H9 (cell line): Measurements from ENCODE around the gene PLPP7. TPM values are rescaled to one million over a fixed set of nuclear protein-coding genes. Genes with fewer than 3 reads are reported as not detected.

Experiments used
- DNase-seq: peaks from one replicate; pipeline ENCODE4 v3.0.0-alpha.2; 2017
- H2AFZ ChIP-seq: one replicate; pipeline ENCODE4 v1.6.1; 2013; ENCODE audit warnings: mild to moderate bottlenecking, low read length, control low read depth, moderate library complexity
- H2AK5ac ChIP-seq: 2 replicates; pipeline ENCODE4 v1.6.1; 2013; ENCODE audit warnings: low read length, control low read depth, mixed read lengths; ENCODE audit not compliant: insufficient read length
- H2BK120ac ChIP-seq: one replicate; pipeline ENCODE4 v1.6.1; 2013; ENCODE audit warnings: low read depth, mild to moderate bottlenecking, low read length, control low read depth, inconsistent platforms; ENCODE audit not compliant: poor library complexity, severe bottlenecking
- H2BK12ac ChIP-seq: 2 replicates; pipeline ENCODE4 v1.6.1; 2013; ENCODE audit warnings: low read length, control low read depth, mixed read lengths, low read depth; ENCODE audit not compliant: insufficient read length
- H2BK15ac ChIP-seq: 2 replicates; pipeline ENCODE4 v1.6.1; 2013; ENCODE audit warnings: low read depth, low read length, control low read depth
- H2BK20ac ChIP-seq: one replicate; pipeline ENCODE4 v1.6.1; 2013; ENCODE audit warnings: low read depth, mild to moderate bottlenecking, low read length, control low read depth, inconsistent platforms; ENCODE audit not compliant: poor library complexity, severe bottlenecking
- H2BK5ac ChIP-seq: 2 replicates; pipeline ENCODE4 v1.6.1; 2013; ENCODE audit warnings: low read length, control low read depth, mixed read lengths; ENCODE audit not compliant: insufficient read length
- H3K14ac ChIP-seq: 2 replicates; pipeline ENCODE4 v1.6.1; 2013; ENCODE audit warnings: low read length, control low read depth; ENCODE audit not compliant: insufficient read depth
- H3K18ac ChIP-seq: 2 replicates; pipeline ENCODE4 v1.6.1; 2013; ENCODE audit warnings: low read depth, mild to moderate bottlenecking, mixed read lengths, low read length, control low read depth; ENCODE audit not compliant: insufficient read length
- H3K23ac ChIP-seq: 2 replicates; pipeline ENCODE4 v1.6.1; 2013; ENCODE audit warnings: low read length, control low read depth, mixed read lengths, low read depth; ENCODE audit not compliant: insufficient read length
- H3K23me2 ChIP-seq: 2 replicates; pipeline ENCODE4 v1.6.1; 2013; ENCODE audit warnings: low read depth, mild to moderate bottlenecking, mixed read lengths, low read length, control low read depth; ENCODE audit not compliant: insufficient read length, poor library complexity, severe bottlenecking
- H3K27ac ChIP-seq: 2 replicates; pipeline ENCODE4 v1.5.1; 2013; ENCODE audit warnings: low read length, control low read depth, mixed read lengths, low read depth; ENCODE audit not compliant: insufficient read length
- H3K27me3 ChIP-seq: 2 replicates; pipeline ENCODE4 v1.6.1; 2013; ENCODE audit warnings: low read length, control low read depth, inconsistent platforms; ENCODE audit not compliant: insufficient read depth
- H3K4ac ChIP-seq: 2 replicates; pipeline ENCODE4 v1.6.1; 2013; ENCODE audit warnings: low read depth, mild to moderate bottlenecking, control low read depth, inconsistent platforms, low read length, moderate library complexity
- H3K4me1 ChIP-seq: 2 replicates; pipeline ENCODE4 v1.6.1; 2013; ENCODE audit warnings: low read length, control low read depth, inconsistent platforms; ENCODE audit not compliant: insufficient read depth
- H3K4me2 ChIP-seq: 2 replicates; pipeline ENCODE4 v1.6.1; 2013; ENCODE audit warnings: low read length, control low read depth, mixed read lengths; ENCODE audit not compliant: insufficient read length, insufficient read depth
- H3K56ac ChIP-seq: 2 replicates; pipeline ENCODE4 v1.6.1; 2013; ENCODE audit warnings: low read depth, mild to moderate bottlenecking, mixed read lengths, low read length, control low read depth; ENCODE audit not compliant: insufficient read length
- H3K79me1 ChIP-seq: 2 replicates; pipeline ENCODE4 v1.6.1; 2013; ENCODE audit warnings: low read depth, mild to moderate bottlenecking, moderate library complexity, low read length, control low read depth, inconsistent platforms; ENCODE audit not compliant: insufficient read depth, poor library complexity, severe bottlenecking
- H3K79me2 ChIP-seq: 2 replicates; pipeline ENCODE4 v1.6.1; 2013; ENCODE audit warnings: low read length, control low read depth, inconsistent platforms; ENCODE audit not compliant: insufficient read depth
- H3K9ac ChIP-seq: 2 replicates; pipeline ENCODE4 v1.6.1; 2013; ENCODE audit warnings: low read length, control low read depth, mixed read lengths; ENCODE audit not compliant: insufficient read length; ENCODE audit errors: extremely low read depth
- H3K9me3 ChIP-seq: one replicate; pipeline ENCODE4 v1.6.1; 2013; ENCODE audit warnings: low read depth, low read length, inconsistent platforms; ENCODE audit not compliant: control insufficient read depth
- H3T11ph ChIP-seq: one replicate; pipeline ENCODE4 v1.6.1; 2013; ENCODE audit warnings: mild to moderate bottlenecking, low read length, control low read depth, inconsistent platforms
- H4K20me1 ChIP-seq: one replicate; pipeline ENCODE4 v1.6.1; 2013; ENCODE audit not compliant: control insufficient read depth, insufficient read length, insufficient read depth
- H4K5ac ChIP-seq: 2 replicates; pipeline ENCODE4 v1.6.1; 2013; ENCODE audit warnings: low read depth, mild to moderate bottlenecking, mixed read lengths, low read length, control low read depth; ENCODE audit not compliant: insufficient read length
- H4K8ac ChIP-seq: replicated peaks from 2 replicates; pipeline ENCODE4 v1.6.1; 2013; ENCODE audit warnings: low read length, control low read depth, mixed read lengths, low read depth; ENCODE audit not compliant: insufficient read length
- H4K91ac ChIP-seq: 2 replicates; pipeline ENCODE4 v1.6.1; 2013; ENCODE audit warnings: low read depth, mild to moderate bottlenecking, moderate library complexity, mixed read lengths, low read length, control low read depth; ENCODE audit not compliant: insufficient read length
- H3K27ac Mint-ChIP-seq, 3 experiments: 2 replicates in 2 of 3; 3 replicates in 1 of 3; pipeline ENCODE4 v1.8.0; 2020 to 2021; ENCODE audit warnings: mixed read lengths in 3 of 3, mild to moderate bottlenecking in 1 of 3, moderate library complexity in 1 of 3
- H3K27me3 Mint-ChIP-seq: 2 replicates; pipeline ENCODE4 v1.8.0; 2021; ENCODE audit warnings: low read depth, mild to moderate bottlenecking, moderate library complexity, mixed read lengths
- H3K36me3 Mint-ChIP-seq, 3 experiments: 2 replicates in 2 of 3; 3 replicates in 1 of 3; pipeline ENCODE4 v1.8.0; 2020 to 2021; ENCODE audit warnings: low read depth in 3 of 3, mixed read lengths in 3 of 3; ENCODE audit not compliant: insufficient read depth in 1 of 3
- H3K4me1 Mint-ChIP-seq, 2 experiments: 2 replicates each; pipeline ENCODE4 v1.8.0; 2020; ENCODE audit warnings: mixed read lengths in 2 of 2
- H3K4me3 Mint-ChIP-seq, 2 experiments: 2 replicates in 1 of 2; 3 replicates in 1 of 2; pipeline ENCODE4 v1.8.0; 2020 to 2021; ENCODE audit warnings: mild to moderate bottlenecking in 2 of 2, mixed read lengths in 2 of 2, moderate library complexity in 1 of 2
- H3K9me3 Mint-ChIP-seq, 2 experiments: 2 replicates in 1 of 2; 3 replicates in 1 of 2; pipeline ENCODE4 v1.8.0; 2020; ENCODE audit warnings: mild to moderate bottlenecking in 2 of 2, mixed read lengths in 2 of 2, moderate library complexity in 1 of 2
- WGBS: extraction: QIAGEN DNeasy Blood & Tissue Kit; methylation state at CpG from one replicate; pipeline ENCODE4 v1.1.7; 2013; ENCODE audit warnings: missing lambda C conversion rate, low lambda C conversion rate, mixed read lengths; ENCODE audit not compliant: insufficient read length; ENCODE audit errors: extremely low coverage; 5-methylcytosine and 5-hydroxymethylcytosine counted together
- total RNA-seq: library from RNA; stranded (reverse); gene quantifications from 2 replicates; pipeline ENCODE4 v1.2.1, GENCODE V29; 2021
- TF ChIP-seq, protein P1 (sequence below): fragments of 200-600 bp; sonication (generic); conservative IDR thresholded peaks from 3 replicates; pipeline ENCODE4 v1.8.0; 2021; ENCODE audit warnings: antibody characterized with exemption, mild to moderate bottlenecking

PLPP7 gene
- total RNA-seq, 1 experiment from 2014 or later, result 1.9 TPM

DNA sequence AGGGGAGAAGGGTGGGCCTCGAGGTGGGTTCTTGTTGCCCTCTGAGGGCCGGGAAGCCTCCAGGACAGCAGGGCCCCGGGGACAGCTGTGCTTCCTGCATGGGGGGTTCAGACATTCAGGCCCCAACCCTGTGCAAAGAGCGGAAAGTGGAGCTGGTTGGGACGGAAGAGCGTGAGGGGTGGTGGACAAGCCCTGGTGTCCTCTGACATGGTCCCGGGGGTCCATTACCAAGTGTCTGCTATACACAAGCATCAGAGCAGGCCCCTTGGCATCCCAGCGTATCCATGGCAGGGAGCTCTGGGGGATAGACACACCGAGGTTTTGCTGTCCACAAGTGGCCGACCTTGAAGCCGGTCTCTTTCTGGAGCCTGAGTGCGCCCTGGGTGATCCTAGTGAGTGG is 9.3 kb downstream of the PLPP7 start:
- H3K27me3 ChIP-seq, result no peaks in the 10 kb centered on the region
- no peak overlapping the region for H4K8ac ChIP-seq
- no peak overlapping the region for H3K23ac ChIP-seq
- no peak overlapping the region for H3K4me2 ChIP-seq
- no CpG with 5 or more reads among the region's 12 CpGs for WGBS
- no peak overlapping the region for H2BK5ac ChIP-seq
- H3K14ac ChIP-seq, result no peak overlapping the region
- H2BK12ac ChIP-seq, result no peak overlapping the region
- H3K56ac ChIP-seq, result no peak overlapping the region
- H4K20me1 ChIP-seq, result no peaks in the 10 kb centered on the region
- H2BK120ac ChIP-seq, result no peak overlapping the region
- H3K4ac ChIP-seq, result no peak overlapping the region
- H3K18ac ChIP-seq, result no peak overlapping the region
- Mint-ChIP-seq H3K4me1 (peaks cover 4 to 13% of the 10 kb centered on the region in 2 experiments; a peak in 2 of 4 replicates), H3K4me3 (no peak overlapping the region), H3K27me3 (no peaks in the 10 kb centered on the region), H3K36me3 (no peaks in the 10 kb centered on the region), H3K27ac (peak overlapping the region in 1 of 3 experiments; percentile 59; a peak in 1 of 7 replicates), H3K9me3 (no peaks in the 10 kb centered on the region)
- no peaks in the 10 kb centered on the region for H3K79me2 ChIP-seq
- no peak overlapping the region for H2BK20ac ChIP-seq
- H4K5ac ChIP-seq, result no peak overlapping the region
- H3K27ac ChIP-seq, result no peak overlapping the region
- no peaks in the 10 kb centered on the region for H3K9me3 ChIP-seq
- no peak overlapping the region for H2BK15ac ChIP-seq
- H3K4me1 ChIP-seq, result no peaks in the 10 kb centered on the region
- no peak overlapping the region for H2AK5ac ChIP-seq
- no peak for DNase-seq
- no peak overlapping the region for H2AFZ ChIP-seq
- no peaks in the 10 kb centered on the region for H3K79me1 ChIP-seq
- TF ChIP-seq, protein P1, sequence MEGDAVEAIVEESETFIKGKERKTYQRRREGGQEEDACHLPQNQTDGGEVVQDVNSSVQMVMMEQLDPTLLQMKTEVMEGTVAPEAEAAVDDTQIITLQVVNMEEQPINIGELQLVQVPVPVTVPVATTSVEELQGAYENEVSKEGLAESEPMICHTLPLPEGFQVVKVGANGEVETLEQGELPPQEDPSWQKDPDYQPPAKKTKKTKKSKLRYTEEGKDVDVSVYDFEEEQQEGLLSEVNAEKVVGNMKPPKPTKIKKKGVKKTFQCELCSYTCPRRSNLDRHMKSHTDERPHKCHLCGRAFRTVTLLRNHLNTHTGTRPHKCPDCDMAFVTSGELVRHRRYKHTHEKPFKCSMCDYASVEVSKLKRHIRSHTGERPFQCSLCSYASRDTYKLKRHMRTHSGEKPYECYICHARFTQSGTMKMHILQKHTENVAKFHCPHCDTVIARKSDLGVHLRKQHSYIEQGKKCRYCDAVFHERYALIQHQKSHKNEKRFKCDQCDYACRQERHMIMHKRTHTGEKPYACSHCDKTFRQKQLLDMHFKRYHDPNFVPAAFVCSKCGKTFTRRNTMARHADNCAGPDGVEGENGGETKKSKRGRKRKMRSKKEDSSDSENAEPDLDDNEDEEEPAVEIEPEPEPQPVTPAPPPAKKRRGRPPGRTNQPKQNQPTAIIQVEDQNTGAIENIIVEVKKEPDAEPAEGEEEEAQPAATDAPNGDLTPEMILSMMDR, result no peak
- no peaks in the 10 kb centered on the region for H3K23me2 ChIP-seq
- H3K9ac ChIP-seq, result no peak overlapping the region
- H3T11ph ChIP-seq, result no peak overlapping the region
- no peak overlapping the region for H4K91ac ChIP-seq
